IMR-90 (cell line): ENCODE data around the gene STARD3. TPM values are rescaled to one million over a fixed set of nuclear protein-coding genes. Genes with fewer than 3 reads are reported as not detected.

ENCODE experiments used
- ATAC-seq: fragments of 200-7000 bp; cut with Tn5 transposase; 2 replicates; pipeline ENCODE4 v1.9.1; 2020; ENCODE audit warnings: low read depth, mild to moderate bottlenecking, moderate library complexity
- BruUV-seq: library from RNA; stranded (reverse); fragments of 400-500 nt; replicated peaks from 2 replicates; lab custom pipeline; 2021; lab: Mats Ljungman, UMichigan
- CTCF ChIA-PET: fragments of 300-600 bp; formaldehyde crosslinking; extraction: SDS; loops from one replicate; lab custom pipeline; 2021; ENCODE audit warnings: antibody characterized with exemption; lab: Yijun Ruan, JAX
- POLR2A ChIA-PET: fragments of 300-600 bp; sonication (Branson Sonifier 250); formaldehyde crosslinking; loops from one replicate; lab custom pipeline; 2022; ENCODE audit warnings: antibody characterized with exemption; ENCODE audit not compliant: unreplicated experiment; lab: Charles Lee
- DNase-seq: peaks from one replicate; pipeline ENCODE4 v3.0.0; 2013
- H2AFZ ChIP-seq: replicated peaks from 2 replicates; pipeline ENCODE3; 2013; ENCODE audit warnings: low read length, mild to moderate bottlenecking; ENCODE audit not compliant: poor library complexity
- H2AK5ac ChIP-seq: 2 replicates; pipeline ENCODE4 v1.6.1; 2013; ENCODE audit warnings: low read depth, low read length, inconsistent platforms
- H2AK9ac ChIP-seq: replicated peaks from 2 replicates; pipeline ENCODE3; 2013; ENCODE audit warnings: mild to moderate bottlenecking, low read depth, low read length, moderate library complexity; ENCODE audit not compliant: poor library complexity
- H2BK120ac ChIP-seq: 2 replicates; pipeline ENCODE4 v1.6.1; 2013; ENCODE audit warnings: low read depth, low read length, inconsistent platforms
- H2BK15ac ChIP-seq: 3 replicates; pipeline ENCODE4 v1.6.1; 2013; ENCODE audit warnings: low read depth, low read length, inconsistent platforms
- H2BK20ac ChIP-seq: 2 replicates; pipeline ENCODE4 v1.6.1; 2013; ENCODE audit warnings: low read depth, mild to moderate bottlenecking, inconsistent platforms, low read length, moderate library complexity
- H2BK5ac ChIP-seq: 2 replicates; pipeline ENCODE4 v1.6.1; 2013; ENCODE audit warnings: mild to moderate bottlenecking, low read depth, low read length, inconsistent platforms; ENCODE audit not compliant: poor library complexity, severe bottlenecking
- H3K14ac ChIP-seq: replicated peaks from 2 replicates; pipeline ENCODE4 v1.6.1; 2013; ENCODE audit warnings: low read depth, low read length, inconsistent platforms
- H3K18ac ChIP-seq: 2 replicates; pipeline ENCODE4 v1.6.1; 2013; ENCODE audit warnings: low read depth, low read length, control low read depth
- H3K23ac ChIP-seq: 2 replicates; pipeline ENCODE4 v1.6.1; 2013; ENCODE audit warnings: low read depth, low read length, inconsistent platforms
- H3K27ac ChIP-seq: 2 replicates; pipeline ENCODE4 v1.5.1; 2013; ENCODE audit warnings: mild to moderate bottlenecking, control low read depth, low read length; ENCODE audit not compliant: insufficient read depth
- H3K27me3 ChIP-seq: 2 replicates; pipeline ENCODE4 v1.6.1; 2013; ENCODE audit warnings: low read length; ENCODE audit not compliant: control insufficient read depth, insufficient read depth
- H3K36me3 ChIP-seq: 2 replicates; pipeline ENCODE4 v1.6.1; 2013; ENCODE audit warnings: low read length, mixed read lengths; ENCODE audit not compliant: control insufficient read depth, insufficient read depth
- H3K4ac ChIP-seq: 2 replicates; pipeline ENCODE4 v1.6.1; 2013; ENCODE audit warnings: low read depth, low read length, inconsistent platforms
- H3K4me1 ChIP-seq: 2 replicates; pipeline ENCODE4 v1.6.1; 2013; ENCODE audit warnings: low read length, mixed read lengths; ENCODE audit not compliant: control insufficient read depth, insufficient read depth
- H3K4me2 ChIP-seq: 2 replicates; pipeline ENCODE4 v1.6.1; 2013; ENCODE audit warnings: low read depth, mild to moderate bottlenecking, control low read depth, low read length, moderate library complexity
- H3K4me3 ChIP-seq: 2 replicates; pipeline ENCODE4 v1.5.1; 2013; ENCODE audit warnings: low read depth, mild to moderate bottlenecking, control low read depth, low read length, moderate library complexity; ENCODE audit not compliant: insufficient read depth
- H3K56ac ChIP-seq: 2 replicates; pipeline ENCODE4 v1.6.1; 2013; ENCODE audit warnings: low read length, inconsistent platforms; ENCODE audit not compliant: insufficient read depth; ENCODE audit errors: extremely low read depth
- H3K79me1 ChIP-seq, 2 experiments: 2 replicates each; pipeline ENCODE4 v1.6.1; 2013; ENCODE audit warnings: low read length in 2 of 2, inconsistent platforms in 1 of 2, low read depth in 1 of 2
- H3K9ac ChIP-seq: 2 replicates; pipeline ENCODE4 v1.6.1; 2013; ENCODE audit warnings: low read depth, low read length, control low read depth
- H3K9me1 ChIP-seq: 2 replicates; pipeline ENCODE4 v1.6.1; 2013; ENCODE audit warnings: low read length, inconsistent platforms; ENCODE audit not compliant: insufficient read depth
- H3K9me3 ChIP-seq: 2 replicates; pipeline ENCODE4 v1.6.1; 2013; ENCODE audit warnings: low read length; ENCODE audit not compliant: control insufficient read depth, insufficient read depth
- H4K20me1 ChIP-seq: 2 replicates; pipeline ENCODE4 v1.6.1; 2013; ENCODE audit warnings: low read length, inconsistent platforms; ENCODE audit not compliant: insufficient read depth
- H4K5ac ChIP-seq: 2 replicates; pipeline ENCODE4 v1.6.1; 2013; ENCODE audit warnings: mild to moderate bottlenecking, low read depth, low read length, control low read depth
- H4K8ac ChIP-seq, 2 experiments: 2 replicates each; pipeline ENCODE4 v1.6.1; 2013; ENCODE audit warnings: low read depth in 2 of 2, low read length in 2 of 2, control low read depth in 1 of 2, inconsistent platforms in 1 of 2
- H4K91ac ChIP-seq: 2 replicates; pipeline ENCODE4 v1.6.1; 2013; ENCODE audit warnings: low read depth, low read length, inconsistent platforms; ENCODE audit not compliant: insufficient read depth
- CHD1 ChIP-seq: IDR thresholded peaks from 2 replicates; pipeline ENCODE4 v1.6.1; 2012; ENCODE audit warnings: low read depth, low read length, improper control_type of control experiment
- MAFK ChIP-seq: IDR thresholded peaks from 2 replicates; pipeline ENCODE4 v1.6.1; 2012; ENCODE audit warnings: low read depth, low read length, improper control_type of control experiment
- MXI1 ChIP-seq: IDR thresholded peaks from 2 replicates; pipeline ENCODE4 v1.6.1; 2012; ENCODE audit warnings: low read depth, mild to moderate bottlenecking, low read length, moderate library complexity, borderline replicate concordance
- NFE2L2 ChIP-seq: fragments of 150-350 bp; IDR thresholded peaks from 2 replicates; pipeline ENCODE4 v1.6.1; 2016; ENCODE audit warnings: low read depth, mild to moderate bottlenecking, low read length
- RCOR1 ChIP-seq: IDR thresholded peaks from 2 replicates; pipeline ENCODE4 v1.6.1; 2012; ENCODE audit warnings: mild to moderate bottlenecking, low read length, improper control_type of control experiment; ENCODE audit not compliant: insufficient replicate concordance
- WGBS, 2 experiments: methylation state at CpG; one replicate each; pipeline versions ENCODE4 v1.1.5 to v1.1.7; 2013; ENCODE audit warnings: missing lambda C conversion rate in 2 of 2; ENCODE audit not compliant: insufficient read length in 1 of 2; ENCODE audit errors: extremely low coverage in 2 of 2; 5-methylcytosine and 5-hydroxymethylcytosine counted together
- dilution Hi-C: fragments of 300-500 bp; cut with HindIII; formaldehyde crosslinking; loops from one replicate; pipeline ENCODE4 v1.14.3; 2018; ENCODE audit warnings: low sequenced_read_pairs; ENCODE audit not compliant: unreplicated experiment
- in situ Hi-C: fragments of 300-500 bp; cut with MboI; formaldehyde crosslinking; loops from 3 replicates; pipeline ENCODE4 v1.14.3; 2019; ENCODE audit warnings: low sequenced_read_pairs, inconsistent platforms, mixed read lengths
- intact Hi-C: fragments of 100-400 bp; cut with micrococcal nuclease; formaldehyde crosslinking; loops from 2 replicates; pipeline ENCODE4 v1.10.0; 2022
- polyA plus RNA-seq, 3 experiments: library from polyadenylated mRNA; depleted of rRNA; stranded (reverse); fragments of >200 nt; gene quantifications; 2 replicates each; pipeline ENCODE4 v1.2.3, GENCODE V29; 2012; ENCODE audit warnings: low replicate concordance in 1 of 3
- total RNA-seq: library from RNA; depleted of rRNA; stranded (reverse); fragments of >200 nt; gene quantifications from 2 replicates; pipeline ENCODE4 v1.2.3, GENCODE V29; 2012
- TF ChIP-seq, protein P1 (sequence below): fragments of 150-350 bp; IDR thresholded peaks from 2 replicates; pipeline ENCODE4 v1.6.1; 2017; ENCODE audit warnings: mild to moderate bottlenecking, antibody characterized with exemption, low read length, low read depth

The STARD3 gene
- total and polyA plus RNA-seq, 2 of the 4 experiments (the other 2 are of a cell fraction) = 8.1 to 50.4 TPM

DNA sequence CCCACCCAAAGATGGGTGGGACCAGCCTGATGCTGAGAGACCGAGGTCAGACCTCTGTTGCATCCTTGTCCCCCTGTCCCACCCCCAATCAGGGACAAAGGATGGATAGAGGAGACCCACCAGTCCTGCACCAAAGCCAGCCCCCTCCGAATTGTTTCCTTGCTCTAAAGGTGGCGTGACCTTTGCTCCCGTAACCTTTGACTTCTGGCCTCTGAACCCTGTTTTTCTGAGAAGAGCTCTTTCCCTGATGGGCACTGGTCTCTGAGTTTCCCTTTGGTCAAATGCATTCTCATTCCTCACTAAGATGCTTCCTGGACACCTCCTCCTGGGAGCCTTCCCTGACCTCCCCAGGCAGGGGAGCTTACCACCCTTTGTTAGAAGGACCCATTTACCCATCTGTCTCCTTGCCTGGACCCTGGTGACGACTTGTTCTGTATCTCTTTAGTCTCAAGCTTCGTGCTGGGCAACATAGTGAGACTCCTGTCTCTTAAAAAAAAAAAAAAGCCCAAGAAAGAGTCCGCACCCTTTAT lies 23.9 kb upstream of the STARD3 start:
- Histone ChIP-seq H3K4me1 (no peaks in the 10 kb centered on the region), H3K14ac (no peak overlapping the region), H3K4ac (no peak overlapping the region), H3K27me3 (peaks cover 69% of the 10 kb centered on the region), H3K18ac (no peak overlapping the region), H3K9me3 (no peaks in the 10 kb centered on the region), H2BK120ac (no peak overlapping the region), H3K9ac (no peak overlapping the region), H2BK15ac (no peak overlapping the region), H2AK9ac (no peak overlapping the region), H4K20me1 (peaks cover 5% of the 10 kb centered on the region; the same call in 1 of the 2 replicates), H2BK5ac (no peak overlapping the region), H3K36me3 (no peaks in the 10 kb centered on the region), H3K4me3 (no peak overlapping the region), H4K5ac (no peak overlapping the region), H2AK5ac (no peak overlapping the region), H3K56ac (no peak overlapping the region), H3K79me1 (no peaks in the 10 kb centered on the region), H3K4me2 (no peak overlapping the region), H2AFZ (no peak overlapping the region), H2BK20ac (no peak overlapping the region), H4K91ac (no peak overlapping the region), H3K27ac (no peak overlapping the region), H3K23ac (no peak overlapping the region), H3K9me1 (no peaks in the 10 kb centered on the region), H4K8ac (no peak overlapping the region)
- dilution Hi-C loops = no loop called here
- DNase-seq (no peak), ATAC-seq (no peak)
- in situ Hi-C loops = no loop called here
- CTCF ChIA-PET = no interaction called here
- POLR2A ChIA-PET = no interaction called here
- intact Hi-C loops = no loop called here
- TF ChIP-seq NFE2L2 = no peak
- no peak for TF ChIP-seq MAFK
- TF ChIP-seq RCOR1 = no peak
- TF ChIP-seq CHD1 = no peak
- TF ChIP-seq MXI1 = no peak
- TF ChIP-seq, protein P1, sequence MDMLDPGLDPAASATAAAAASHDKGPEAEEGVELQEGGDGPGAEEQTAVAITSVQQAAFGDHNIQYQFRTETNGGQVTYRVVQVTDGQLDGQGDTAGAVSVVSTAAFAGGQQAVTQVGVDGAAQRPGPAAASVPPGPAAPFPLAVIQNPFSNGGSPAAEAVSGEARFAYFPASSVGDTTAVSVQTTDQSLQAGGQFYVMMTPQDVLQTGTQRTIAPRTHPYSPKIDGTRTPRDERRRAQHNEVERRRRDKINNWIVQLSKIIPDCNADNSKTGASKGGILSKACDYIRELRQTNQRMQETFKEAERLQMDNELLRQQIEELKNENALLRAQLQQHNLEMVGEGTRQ = no peak
- no TSS peak for BruUV-seq
- WGBS, 2 experiments = 36% methylated on average over 3 of the region's 7 CpGs; no CpG with 5 or more reads in 1 of the 2 experiments
